Bone marrow (tissue), 2 donors: Measurements from ENCODE around the gene IGSF21.

Source experiments
- DNase-seq, 2 donors: peaks; one replicate each; lab custom pipeline; 2025; lab: John Stamatoyannopoulos, UW

IGSF21 gene

DNA sequence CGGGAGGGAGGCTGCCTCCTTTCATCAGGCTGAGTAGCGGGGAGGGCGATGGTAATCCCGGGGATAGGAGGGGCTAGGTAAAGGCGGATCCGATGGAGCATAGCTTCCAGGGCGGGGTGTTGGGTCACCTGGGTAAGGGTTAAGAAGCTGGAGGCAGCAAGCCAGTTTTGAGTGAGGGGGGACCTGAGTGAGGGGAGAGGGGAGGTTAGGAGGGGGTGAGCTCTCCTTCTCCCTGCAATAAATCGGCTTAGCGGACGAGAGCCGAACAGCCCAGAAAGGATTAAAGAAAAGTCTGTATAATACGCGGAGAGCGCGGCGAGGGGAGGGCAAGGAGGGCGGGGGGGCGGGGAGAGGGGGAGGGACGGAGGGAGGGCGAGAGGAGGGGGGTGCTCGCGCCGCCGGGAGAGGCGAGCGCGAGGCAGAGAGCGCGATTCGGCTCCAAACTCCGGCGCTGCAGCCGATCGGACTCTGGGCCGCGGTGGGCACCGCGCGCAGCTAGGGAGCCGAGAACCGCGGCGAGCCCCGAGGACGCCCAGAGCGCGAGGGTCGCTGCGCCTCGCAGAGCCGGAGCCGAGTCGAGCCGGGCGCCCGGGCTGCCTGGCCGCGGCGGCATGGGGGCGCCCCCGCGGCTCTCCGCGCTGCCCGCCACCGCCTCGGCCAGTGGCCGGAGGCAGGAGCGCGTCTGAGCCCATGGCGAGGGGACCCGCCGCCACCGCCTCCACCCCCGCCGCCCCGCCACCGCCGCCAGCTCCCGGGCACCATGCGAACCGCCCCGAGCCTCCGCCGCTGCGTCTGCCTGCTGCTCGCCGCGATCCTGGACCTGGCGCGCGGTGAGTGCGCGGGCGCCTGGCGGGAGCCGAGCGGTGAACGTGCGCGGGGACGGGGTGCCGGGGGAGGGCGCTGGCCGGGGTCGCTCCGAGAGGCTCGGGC is at the start of gene IGSF21:
IGSF21 (plus strand) TSS at position 430 of the 930 bp plus-strand sequence; CDS start at position 761, 331 bp downstream.
- DNase-seq: no peak

DNA sequence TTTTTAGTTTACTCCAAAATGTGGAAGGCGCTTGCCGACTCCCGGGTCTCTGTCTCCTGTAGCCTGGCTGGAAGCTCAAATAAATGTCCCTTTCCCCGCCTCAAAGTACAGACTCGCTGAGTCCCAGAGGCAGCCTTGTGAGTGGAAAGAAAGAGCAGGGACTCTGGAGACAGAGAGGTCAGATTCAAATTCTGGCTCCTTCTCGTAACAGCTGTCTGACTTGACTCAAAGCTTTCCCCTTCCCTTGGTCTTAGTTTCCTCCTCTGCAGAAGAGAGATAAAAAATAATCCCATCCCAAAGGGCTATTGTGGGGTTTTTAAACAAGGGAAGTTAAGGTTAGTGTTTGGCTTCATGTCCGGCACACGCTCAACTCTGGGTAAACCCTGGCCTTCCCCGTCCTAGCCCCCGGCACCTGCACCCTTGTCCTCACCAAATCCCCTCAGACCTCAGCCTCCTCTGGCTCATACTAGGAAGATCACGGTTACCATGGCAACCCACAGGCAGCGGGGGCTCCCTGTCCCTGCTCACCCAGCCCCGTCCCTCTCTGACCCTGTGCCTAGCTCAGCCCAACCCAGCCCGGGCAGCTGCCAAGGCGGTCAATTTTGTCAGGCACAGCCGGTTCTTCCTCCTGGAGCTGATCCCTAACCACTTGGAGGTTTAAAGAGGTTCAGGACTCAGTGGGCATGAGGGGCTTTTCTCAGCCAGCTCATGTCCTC is 49.2 kb upstream of the IGSF21 start:
- DNase-seq: no peak

DNA sequence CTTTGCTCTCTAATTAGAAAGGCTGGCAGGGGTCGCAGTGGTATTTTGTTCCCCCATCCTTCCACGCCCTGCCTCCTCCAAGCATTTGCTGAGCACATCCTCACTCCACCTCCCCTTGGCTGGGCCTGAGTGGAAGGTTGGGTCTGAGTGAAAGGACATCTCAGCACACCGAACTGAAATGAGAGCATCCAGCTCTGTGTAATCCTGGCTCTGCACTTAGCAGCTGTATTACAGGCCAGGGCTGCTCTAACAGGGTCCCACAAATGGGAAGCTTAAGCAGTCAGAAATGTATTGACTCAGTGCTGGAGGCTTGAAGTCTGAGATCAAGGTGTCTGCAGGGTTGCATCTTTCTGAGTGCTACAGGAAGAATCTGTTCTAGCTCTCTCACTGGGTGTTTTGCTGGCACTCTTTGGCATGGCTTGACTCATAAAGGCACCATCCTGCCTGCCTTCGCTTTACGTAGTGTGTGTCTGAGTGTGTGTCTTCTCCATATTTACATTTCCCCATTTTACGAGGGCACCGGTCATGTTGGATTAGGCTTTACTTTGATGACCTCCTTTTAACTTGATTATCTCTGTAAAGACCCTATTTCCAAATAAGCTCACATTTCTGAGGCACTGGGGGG is 48.5 kb upstream of the IGSF21 start:
- DNase-seq: no peak

DNA sequence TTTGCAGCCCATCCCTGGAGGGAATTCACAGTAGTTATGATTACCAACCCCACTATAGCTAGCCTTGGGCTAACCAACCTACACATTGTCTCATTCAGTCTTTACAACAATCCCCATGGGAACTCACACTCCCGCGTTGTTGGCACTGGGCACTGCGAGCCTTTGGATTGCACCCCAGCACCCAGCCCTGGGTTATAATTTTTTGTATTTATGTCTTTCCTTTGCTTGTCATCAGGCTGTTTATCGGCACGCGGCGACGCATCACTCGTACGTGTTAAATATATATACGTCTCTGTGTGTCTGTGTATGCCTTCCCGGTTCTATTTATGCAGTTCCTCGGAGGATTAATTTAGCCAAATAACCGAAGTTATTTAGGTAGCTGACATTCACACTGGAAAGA is 47.2 kb upstream of the IGSF21 start:
- no peak for DNase-seq

DNA sequence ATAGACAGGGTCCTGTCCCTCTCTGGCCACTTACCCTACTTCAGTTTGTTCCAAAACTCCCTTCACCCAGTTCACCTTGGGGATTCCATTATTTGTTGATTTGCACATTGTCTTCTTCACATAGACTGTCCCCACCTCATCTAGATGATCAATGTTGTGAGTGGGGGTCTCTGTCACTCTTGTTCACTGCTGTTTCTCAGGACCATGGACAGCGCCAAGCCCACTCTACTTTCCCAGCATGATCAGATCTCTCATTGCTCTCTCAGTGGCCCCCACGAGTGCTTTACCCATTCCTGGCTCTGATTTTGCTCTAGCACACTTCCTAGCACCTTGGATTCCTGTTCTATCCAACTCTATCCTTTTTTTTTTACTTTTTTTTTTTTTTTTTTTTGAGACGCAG is 45.4 kb upstream of the IGSF21 start:
- DNase-seq: no peak

DNA sequence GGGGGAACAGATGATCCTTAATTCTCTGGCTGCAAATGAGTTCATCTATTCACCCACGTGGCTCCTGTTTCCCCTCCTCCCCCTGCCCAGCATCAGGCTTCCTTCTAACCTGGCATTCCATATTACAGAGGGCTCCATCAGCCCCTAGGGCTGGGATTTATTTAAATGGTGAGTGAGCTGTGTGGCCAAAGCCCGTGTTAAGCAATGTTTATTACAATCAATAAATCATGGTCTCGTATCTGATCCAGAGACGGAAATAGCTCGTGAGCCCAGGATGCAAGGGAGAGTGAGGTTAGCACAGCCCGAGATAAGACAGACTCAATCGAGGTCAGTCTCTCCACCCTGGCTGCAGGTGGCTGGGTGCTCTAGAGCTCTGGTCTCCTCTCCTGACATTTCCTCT is 43.1 kb upstream of the IGSF21 start:
- no peak for DNase-seq

DNA sequence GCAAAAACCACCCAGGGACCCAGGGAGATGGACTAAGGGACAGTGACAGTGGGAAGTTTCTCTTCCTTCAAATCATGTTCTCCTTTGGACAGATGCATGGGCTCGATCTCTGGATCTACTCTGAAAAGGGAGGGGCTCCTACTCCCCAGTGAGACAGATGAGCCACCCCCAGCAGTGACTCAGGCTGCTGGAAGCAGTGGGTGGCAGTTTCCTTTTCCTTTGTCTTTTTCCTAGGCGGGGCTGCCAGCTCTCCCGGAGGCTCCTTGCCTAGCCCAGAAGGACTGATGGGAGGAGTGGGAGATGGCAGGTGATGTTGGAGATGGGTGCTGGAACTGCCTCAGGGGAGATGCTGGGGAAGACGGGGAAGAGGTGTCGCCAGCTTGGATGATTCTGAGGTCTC is 41.0 kb upstream of the IGSF21 start:
- no peak for DNase-seq

DNA sequence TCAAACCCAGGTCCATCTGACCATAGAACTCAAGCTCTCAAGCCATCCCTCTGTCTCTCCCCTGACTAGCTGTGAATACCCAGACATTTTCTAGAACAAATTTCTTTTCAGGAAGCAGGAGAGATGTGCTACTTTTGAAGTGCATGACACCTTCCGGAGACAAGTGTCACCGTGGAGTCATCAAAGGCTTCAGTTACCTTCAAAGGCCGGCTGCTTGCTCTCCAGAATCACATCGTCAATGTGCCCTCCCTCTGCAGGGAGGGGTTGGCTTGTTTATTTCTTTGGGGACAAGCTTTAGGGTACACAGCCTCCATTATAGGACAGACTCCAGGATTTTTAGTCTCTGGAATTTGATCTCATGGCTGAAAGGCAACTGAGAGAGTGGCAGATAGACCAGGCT is 37.7 kb upstream of the IGSF21 start:
- no peak for DNase-seq

DNA sequence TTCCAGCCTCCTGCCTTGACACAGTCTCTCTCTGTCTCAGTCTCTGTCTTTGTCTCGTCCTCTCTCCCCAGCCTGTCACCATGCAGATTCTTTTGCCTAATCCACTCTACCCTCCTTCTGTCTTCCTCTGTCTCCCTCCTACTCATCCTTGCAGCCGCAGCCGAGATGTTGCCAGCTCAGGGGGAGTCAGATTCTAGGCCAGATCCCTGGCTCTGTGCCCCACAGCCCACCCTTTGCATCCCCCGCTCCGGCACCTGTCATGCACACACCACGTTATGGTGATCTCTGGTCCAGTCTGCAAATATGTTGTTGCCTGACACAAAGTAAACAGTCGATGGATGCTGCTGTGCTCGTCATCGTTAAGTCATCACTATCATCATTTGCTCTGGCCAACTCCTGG is 35.5 kb upstream of the IGSF21 start:
- no peak for DNase-seq

DNA sequence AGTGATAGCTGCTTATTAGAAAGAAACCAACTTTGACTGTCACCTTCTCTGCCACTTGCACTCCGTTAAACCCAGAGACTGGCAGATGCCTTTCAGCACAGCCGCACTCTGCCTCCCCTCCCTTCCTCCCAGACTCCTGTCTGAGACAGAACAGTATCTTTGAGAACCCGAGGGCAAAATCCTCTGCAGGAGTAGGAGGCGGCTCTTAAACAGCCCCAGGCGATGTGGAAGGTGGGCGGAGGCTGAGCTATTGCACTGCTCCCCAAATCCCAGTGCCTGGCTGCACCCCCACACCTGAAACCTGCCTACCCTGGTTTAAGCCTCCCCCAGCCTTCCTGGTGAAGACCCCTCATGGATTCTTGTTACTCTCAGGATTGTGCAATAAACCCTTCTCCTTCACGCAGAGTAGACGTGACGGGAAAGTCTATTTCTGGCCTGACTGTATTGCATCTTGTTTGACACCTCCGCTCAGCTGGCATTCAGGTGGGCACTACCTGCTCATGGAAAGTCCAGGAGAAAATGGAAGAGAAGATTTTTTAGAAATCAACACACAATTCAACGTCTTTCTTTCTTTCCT is 34.4 kb upstream of the IGSF21 start:
- DNase-seq: no peak

DNA sequence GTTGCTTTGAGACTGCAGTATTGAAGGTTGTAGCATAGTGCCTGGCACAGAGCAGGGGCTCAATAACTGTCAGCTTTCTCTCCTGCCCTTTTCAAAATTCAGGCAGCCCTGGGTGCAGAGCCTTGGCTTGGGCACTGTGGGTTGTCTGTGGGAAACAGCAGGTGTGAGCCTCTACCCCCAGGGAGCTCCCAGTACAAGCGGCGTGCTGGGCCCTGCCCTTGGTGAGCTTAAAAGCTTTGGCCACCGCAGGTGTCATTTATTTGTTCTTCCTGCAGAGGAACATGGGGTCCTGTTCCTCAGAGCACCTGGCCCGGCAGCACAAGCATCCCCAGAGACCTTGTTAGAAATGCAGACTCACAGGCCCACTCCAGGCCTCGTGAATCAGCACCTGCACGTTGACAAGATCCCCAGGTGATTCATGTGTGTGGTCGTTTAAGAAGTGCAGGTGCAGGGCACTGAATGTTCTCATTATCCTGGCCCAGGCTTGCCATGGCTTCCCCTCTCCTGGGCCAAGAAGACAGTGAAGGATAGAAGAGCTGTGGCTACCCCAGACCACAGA is 29.9 kb upstream of the IGSF21 start:
- DNase-seq: no peak

DNA sequence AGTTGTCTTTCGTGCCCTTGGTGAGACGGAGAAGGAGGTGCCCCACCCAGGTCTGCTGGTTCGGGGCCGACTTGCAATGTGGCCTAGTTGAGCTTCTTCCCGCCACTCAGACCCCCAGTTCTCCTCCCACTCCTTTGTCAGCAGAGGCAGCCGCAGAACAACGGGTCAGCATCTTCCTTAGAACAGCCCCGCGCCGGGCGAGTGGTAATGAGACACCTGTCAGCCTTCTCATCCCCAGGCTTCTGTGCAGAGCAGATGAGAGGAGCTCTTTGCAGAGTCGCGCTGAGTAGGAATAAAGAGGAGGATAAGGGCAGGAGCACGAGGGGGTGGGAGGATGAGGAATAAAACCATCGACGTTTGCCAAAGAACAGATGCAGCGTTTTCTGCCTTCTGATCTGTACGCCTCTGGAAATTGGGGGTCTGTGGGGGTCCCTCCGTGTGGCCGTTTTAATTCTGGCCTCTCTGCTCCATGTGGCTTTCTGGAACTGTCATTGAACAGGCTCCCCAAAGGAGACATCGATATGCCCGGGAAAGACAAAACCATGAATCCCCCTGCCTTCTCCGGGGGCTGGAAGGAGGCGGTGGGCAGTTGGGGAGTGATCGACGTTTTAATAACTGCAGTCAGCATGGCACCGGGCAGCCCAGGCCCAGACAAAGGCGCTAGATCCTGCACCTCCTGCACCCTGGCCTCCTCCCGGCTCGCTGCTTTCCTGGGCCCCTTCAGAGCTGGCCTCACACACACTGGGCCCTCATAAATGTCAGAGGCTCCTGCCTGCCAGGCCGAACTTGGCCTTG is 27.5 kb upstream of the IGSF21 start:
- DNase-seq: no peak

DNA sequence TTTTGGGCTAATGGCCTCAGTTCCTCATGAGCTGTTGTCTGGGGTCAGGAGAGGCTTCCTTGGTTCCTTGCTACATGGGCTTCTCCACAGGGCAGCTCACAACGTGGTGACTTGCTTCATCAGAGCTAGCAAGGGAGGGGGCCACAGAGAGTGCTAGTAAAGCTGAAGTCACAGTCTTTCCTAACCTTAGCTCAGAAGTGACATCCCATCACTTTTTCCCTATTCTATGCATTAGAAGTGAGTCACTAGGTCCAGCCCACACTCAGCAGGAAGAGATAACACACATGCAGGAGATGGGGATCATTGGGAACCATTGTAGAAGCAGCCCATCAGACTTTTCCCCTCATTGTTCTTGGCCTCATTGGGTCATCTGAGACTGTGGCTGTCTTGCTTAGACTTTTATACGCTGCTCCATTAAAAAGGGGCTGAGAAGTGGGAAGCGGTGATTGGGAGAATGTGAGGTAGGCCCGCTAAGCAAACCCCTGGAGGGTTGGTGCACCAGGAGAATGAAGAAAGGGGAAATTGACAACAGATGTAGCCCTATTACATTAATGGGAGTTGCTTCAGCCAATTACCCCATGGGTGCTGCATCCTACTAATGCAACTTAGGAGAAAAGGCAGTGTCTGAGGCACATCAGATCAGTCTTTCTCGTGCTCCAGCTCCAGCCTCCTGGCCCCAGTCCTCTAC is 22.1 kb upstream of the IGSF21 start:
- no peak for DNase-seq

DNA sequence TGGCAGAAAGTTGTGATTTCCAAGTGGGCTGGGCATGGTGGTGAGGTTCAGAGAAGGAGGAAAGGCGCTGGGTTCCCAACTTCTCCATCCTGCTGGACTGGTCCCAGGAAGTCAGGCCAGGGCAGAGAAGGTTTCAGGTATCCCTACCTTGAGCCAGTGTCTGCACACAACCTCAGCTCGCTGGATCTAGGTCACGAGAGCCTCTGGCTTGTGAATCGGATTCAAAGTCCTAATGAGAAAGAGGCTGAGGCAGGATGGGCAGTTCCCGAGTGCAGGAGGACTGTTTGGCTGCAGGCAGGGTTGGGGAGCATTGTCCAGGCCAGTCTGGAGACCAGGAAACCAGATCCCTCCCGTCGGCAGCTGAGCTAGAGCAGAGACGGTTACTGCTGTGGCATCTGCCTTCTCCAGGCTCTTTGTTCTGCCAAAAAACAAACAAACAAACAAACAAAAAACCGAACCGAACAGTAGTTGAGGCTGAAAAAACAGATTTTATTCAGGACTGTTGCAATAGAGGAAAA is 19.5 kb upstream of the IGSF21 start:
- DNase-seq: no peak

DNA sequence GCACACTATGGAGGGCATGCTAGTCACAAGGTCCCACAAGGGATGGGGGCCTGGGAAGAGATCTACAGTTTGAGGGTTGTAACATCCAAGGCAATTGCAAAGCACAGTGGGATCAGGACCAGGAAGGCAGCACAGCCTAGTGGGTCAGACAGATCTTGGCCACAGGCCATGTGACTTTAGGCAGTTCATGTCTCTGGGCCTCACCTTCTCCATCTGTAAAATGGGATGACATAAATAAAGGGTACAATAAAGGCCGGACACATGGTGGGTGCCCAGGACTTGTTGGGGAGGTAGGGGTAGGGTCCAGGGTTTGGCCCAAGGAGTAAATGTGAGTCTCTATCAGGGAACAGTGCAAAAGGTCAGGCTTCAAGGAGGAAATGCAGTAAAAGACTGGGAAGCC is 18.1 kb upstream of the IGSF21 start:
- no peak for DNase-seq

DNA sequence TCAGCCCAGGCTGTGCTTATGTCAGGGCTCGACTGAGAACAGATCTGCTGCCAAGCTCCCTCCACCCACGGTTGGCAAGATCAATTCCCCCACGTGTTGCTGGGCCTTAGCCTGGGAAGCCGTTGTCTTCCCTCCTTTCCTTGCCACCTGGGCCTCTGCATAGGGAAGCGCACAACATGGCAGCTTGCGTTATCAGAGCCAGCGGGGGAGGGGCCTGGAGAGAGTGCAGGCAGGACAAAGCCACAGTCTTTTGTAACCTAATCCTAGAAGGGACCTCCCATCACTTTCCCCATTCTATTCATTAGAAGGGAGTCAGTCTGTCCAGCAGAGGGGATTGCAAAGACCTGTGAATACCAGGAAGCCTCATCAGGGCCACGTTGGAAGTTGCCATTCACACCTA is 17.0 kb upstream of the IGSF21 start:
- no peak for DNase-seq

DNA sequence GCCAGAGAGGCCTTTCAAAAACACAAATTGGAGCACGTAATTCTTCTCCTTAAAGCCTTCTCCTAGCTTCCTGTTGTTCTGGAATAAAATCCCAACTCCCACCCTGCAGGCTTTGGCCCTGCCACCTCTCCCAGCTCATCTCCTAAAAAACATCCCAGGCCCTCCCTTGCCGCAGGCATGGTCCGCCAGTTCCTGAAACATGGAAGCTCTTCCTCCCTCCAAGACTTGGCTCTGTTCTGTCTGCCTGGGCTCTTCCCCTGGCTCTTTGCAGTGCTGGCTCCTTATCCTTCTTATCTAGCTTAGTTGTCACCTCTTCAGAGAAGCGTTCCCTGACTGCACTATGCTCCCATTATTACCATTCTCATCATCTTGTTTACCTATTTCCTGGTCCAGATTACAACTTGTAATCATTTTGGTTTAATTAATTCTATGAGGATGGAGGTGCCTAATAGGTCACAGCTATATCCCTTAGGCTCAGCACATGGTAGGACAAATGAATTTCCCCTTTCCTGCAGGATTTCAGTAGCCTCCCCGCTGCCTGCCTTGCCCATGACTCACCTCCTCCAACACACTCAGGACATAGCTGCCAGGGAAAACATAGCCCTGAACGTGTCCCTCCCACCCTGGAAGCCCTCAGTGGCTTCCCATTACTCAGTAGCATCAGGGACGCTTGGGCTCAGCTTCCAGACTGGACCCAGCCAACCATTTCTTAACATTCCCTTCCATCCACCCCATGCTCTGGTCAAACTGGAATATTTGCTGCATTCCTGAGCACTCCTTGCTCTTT is 15.7 kb upstream of the IGSF21 start:
- no peak for DNase-seq

DNA sequence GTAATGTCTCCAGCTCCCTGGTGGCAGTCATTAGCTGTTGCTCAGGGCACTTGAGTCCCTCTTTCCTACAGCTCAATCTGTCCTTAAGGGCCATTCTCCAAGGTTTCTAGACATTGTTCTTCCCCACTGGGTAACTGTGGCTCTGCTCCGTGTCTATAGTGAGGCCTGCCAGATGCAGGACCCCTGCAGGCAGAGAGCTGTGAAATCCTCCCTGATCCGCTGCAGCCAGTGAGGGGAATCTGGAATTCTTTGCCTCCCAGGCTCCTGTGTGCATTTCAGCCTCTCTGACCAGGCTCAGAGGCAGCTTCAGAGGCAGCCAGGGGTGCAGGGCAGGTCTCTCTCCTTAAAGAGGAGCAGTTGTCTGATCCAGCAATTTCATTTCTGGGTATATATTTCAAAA is 14.4 kb upstream of the IGSF21 start:
- DNase-seq: no peak

DNA sequence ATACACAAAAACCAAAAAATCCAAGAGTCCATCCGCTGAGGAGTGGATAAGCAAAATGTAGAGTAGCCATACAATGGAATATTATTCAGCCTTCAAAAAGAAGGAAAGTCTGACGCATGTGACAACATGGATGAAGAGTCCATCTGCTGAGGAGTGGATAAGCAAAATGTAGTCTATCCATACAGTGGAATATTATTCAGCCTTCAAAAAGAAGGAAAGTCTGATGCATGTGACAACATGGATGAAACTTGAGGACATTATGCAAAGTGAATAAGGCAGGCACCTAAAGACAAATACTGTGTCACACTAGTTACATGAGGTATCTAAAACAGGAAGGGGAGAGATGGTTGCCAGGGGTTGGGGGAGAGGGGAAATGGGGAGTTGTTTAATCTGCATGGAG is 14.0 kb upstream of the IGSF21 start:
- no peak for DNase-seq

DNA sequence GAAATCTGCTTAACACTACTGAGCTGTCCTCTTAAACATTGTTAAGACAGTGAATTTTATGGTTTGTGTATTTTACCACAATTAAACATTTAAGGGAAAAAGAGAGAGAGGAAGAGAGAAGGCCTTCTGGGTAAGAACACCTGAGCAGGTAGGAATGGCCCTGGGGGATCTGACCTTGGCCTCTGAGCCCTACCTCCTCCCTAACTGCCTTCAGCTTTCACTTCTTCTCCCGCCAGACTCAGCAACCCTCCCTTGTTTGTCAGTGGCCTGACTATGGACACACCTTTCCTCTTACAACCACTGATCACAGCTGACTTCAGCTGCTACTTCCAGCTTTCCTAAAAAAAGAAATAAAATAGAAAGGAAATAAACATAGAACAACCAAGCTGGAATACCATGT is 13.5 kb upstream of the IGSF21 start:
- DNase-seq: no peak
